Measurements from ENCODE around the gene SAG. TPM values are rescaled to one million over a fixed set of nuclear protein-coding genes. Genes with fewer than 3 reads are reported as not detected.

Gene SAG
- total RNA-seq, 4 donors from 2014 or later = not detected

DNA sequence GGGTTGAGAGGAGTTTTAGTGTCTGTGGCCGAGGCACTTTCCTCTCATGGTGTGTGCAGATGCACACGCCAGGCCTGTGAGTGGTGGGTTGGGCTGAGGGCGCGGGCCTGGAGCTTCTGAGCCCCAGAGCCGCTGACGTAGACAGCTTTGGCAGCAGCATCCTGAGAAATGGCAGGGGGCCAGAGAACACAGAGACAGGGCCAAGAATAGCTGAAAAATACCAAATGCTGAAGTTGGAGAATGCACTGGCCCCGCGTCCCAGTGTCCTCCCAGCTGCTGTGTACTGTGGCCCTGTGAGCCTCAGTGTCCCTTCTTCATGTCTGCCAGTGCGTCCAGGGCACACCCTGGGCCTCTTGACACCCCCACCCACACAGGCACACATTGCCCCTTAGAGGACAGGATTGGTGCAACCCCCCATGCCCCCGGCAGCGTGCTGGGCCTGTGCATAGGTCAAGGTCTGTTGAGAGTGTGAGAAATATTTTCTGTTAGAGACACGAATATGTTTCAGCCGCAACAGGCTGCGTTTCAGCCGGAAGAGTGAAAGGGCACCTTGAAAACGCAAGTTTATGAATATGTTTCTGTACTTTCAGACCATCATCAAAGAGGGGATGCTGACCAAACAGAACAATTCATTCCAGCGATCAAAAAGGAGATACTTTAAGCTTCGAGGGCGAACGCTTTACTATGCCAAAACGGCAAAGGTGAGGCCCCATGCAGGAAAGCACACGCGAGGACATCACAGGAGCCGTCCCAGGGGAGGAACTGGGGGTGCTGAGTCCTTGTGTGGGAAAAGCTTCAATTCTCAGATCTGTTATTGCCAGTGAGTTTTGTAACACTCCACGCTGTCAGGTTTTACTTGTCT, 80.3 kb downstream of the SAG start:
- peak; percentile 75 to 96 for DNase-seq (ENCODE audit: low spot score in 2 of 2)
- WGBS, 2 donors = 42 to 43% methylated on average over 24 to 25 of the region's 25 CpGs
- intact Hi-C loops (cut with DNase I; ENCODE audit: low total_unique reads) = no loop called here
- H3K4me3 ChIP-seq (ENCODE audit: low read depth, poor library complexity, severe bottlenecking) = no peak overlapping the region
- no peak for TF ChIP-seq POLR2A (IDR thresholded peaks at IDR 0.05)
- TF ChIP-seq, protein P1, sequence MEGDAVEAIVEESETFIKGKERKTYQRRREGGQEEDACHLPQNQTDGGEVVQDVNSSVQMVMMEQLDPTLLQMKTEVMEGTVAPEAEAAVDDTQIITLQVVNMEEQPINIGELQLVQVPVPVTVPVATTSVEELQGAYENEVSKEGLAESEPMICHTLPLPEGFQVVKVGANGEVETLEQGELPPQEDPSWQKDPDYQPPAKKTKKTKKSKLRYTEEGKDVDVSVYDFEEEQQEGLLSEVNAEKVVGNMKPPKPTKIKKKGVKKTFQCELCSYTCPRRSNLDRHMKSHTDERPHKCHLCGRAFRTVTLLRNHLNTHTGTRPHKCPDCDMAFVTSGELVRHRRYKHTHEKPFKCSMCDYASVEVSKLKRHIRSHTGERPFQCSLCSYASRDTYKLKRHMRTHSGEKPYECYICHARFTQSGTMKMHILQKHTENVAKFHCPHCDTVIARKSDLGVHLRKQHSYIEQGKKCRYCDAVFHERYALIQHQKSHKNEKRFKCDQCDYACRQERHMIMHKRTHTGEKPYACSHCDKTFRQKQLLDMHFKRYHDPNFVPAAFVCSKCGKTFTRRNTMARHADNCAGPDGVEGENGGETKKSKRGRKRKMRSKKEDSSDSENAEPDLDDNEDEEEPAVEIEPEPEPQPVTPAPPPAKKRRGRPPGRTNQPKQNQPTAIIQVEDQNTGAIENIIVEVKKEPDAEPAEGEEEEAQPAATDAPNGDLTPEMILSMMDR (IDR thresholded peaks at IDR 0.05) = no peak

DNA sequence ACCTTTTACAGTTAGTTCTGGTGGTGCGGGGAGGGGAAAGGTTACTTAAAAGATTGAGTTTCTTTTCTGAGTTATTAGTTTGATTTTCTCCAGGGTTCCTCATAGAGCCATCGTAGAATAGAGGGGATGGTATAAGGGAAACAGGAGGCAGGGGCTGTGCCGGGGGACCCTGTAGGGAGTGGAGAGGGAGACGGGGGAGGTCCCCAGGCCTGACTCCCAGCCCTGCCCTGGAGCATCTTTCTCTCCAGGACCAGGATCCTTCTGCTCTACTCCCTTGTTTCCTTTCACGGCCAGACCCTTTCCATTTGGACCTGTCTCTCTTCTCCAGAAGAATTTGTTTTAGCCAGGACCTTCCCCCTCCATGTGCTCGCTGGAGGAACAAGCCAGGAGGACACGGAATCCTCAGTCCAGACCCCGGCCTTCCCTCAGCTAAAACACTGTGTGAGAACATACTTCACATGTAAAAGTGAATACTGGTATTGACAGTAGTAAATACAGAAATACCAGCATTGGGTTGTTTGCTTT, 82.0 kb downstream of the SAG start:
- H3K4me3 ChIP-seq (ENCODE audit: low read depth, poor library complexity, severe bottlenecking) = no peak overlapping the region
- 95% methylated on average over 8 of the region's 8 CpGs for WGBS, 2 donors
- TF ChIP-seq, protein P1 (IDR thresholded peaks at IDR 0.05) = no peak
- TF ChIP-seq POLR2A (IDR thresholded peaks at IDR 0.05) = no peak
- intact Hi-C loops (cut with DNase I; ENCODE audit: low total_unique reads) = no loop called here
- peak in 1 of 2 donors; percentile 56 for DNase-seq (ENCODE audit: low spot score in 2 of 2)

DNA sequence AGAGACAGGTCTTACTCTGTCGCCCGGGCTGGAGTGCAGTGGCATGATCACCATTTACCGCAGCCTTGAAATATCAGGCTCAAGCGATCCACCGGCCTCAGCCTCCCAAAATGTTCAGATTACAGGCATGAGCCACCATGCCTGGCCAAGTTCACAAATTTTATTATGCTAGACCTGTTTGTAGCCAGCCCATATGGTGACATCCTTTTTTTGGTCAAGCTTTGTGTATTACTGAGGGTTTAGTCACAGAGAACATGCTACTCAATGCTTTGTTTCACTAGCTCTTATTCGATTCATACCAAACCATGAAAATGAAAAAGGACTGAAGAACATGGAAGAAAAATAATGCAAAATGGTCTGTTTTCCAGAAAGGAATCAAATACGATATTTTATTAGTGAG, 88.1 kb downstream of the SAG start:
- no peak overlapping the region for H3K4me3 ChIP-seq (ENCODE audit: low read depth, poor library complexity, severe bottlenecking)
- intact Hi-C loops (cut with DNase I; ENCODE audit: low total_unique reads) = no loop called here
- peak in 1 of 2 donors; percentile 25 for DNase-seq (ENCODE audit: low spot score in 2 of 2)
- 96 to 97% methylated on average over 7 of the region's 7 CpGs for WGBS, 2 donors
- TF ChIP-seq, protein P1 (IDR thresholded peaks at IDR 0.05) = no peak
- TF ChIP-seq POLR2A (IDR thresholded peaks at IDR 0.05) = no peak

Other genes starting within 250 kb of the SAG start
- 10 to 100 TPM in 3 of 4 donors, 1 to 10 TPM in 1; 8.6 to 15.0 (median 13.0) TPM for gene INPP5D, start 247.5 kb upstream of the SAG start, total RNA-seq
- gene ATG16L1, start 56.1 kb upstream of the SAG start, total RNA-seq = 10 to 100 TPM; 38.9 to 56.9 (median 40.4) TPM
- 10 to 100 TPM in 1 of 4 donors, 1 to 10 TPM in 3; 5.8 to 15.2 (median 7.8) TPM for gene DGKD, start 46.7 kb downstream of the SAG start, total RNA-seq

Data from lower leg skin (tissue), 4 donors.